GM03348 (cell line): ENCODE measurements around the gene C12orf43.

ENCODE experiments used
- DNase-seq: peaks from one replicate; pipeline ENCODE4 v3.0.0; 2012; ENCODE audit warnings: low spot score

C12orf43 gene

DNA sequence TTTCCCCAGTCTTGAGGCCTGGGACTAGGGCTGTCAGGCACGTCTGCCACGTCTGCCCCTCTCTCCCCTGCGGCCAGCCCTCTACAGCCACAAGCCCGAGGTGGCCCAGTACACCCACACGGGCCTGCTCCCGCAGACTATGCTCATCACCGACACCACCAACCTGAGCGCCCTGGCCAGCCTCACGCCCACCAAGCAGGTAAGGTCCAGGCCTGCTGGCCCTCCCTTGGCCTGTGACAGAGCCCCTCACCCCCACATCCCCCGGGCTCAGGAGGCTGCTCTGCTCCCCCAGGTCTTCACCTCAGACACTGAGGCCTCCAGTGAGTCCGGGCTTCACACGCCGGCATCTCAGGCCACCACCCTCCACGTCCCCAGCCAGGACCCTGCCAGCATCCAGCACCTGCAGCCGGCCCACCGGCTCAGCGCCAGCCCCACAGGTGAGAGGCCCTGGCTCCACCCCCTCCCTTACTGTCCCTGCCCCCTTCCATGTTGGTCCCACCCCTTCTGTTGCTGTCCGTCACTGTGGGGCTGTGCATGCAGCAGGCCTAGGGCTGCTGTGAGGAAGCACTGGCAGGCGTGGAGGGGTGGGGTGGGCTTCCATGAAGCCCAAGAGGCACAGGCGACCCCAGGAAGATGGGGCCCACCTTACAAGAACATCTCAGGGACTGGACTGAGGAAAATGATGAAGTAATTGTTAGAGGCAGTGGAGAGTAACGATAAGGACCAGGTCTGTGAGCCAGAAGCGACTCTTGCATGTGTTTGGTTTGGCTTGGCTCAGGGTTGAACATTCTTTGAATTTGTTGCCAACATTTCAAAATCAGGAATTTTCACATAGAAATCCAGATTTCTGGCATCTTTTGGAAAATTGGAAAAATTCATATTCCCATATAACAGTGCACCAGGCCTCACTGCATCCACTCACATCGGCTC lies 16.8 kb downstream of the C12orf43 start:
- peak; percentile 63 for DNase-seq

DNA sequence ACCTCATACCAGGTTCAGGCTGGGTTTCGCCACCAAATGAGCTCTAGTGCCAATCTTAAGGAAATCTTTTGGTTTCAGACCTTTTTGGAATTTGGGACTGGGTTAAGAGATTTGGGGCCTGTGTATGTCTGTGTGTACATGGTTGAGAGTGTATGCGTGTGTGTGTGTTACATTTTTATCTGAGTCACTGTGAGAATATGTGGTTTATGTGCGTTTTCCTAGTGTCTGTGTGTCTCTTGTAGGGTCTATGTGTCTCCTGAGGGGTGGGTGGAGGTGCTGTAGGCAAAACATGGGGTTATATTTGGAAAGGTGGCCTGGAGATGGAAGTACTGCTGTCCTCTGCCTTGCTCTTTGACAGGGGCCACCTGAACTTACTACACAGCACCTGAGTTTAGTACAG lies 17.9 kb downstream of the C12orf43 start:
- DNase-seq, result no peak

DNA sequence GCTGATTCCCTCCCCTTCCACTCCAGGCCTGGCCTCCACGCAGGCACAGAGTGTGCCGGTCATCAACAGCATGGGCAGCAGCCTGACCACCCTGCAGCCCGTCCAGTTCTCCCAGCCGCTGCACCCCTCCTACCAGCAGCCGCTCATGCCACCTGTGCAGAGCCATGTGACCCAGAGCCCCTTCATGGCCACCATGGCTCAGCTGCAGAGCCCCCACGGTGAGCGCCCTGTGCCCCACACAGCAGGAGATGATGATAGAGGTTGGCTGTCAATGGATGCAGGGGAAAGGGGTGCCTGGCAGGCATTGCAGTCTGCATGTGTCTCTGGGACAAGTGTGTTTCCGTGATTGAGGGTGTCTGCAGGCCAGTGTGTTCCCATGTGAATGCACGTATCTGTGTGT lies 18.8 kb downstream of the C12orf43 start:
- DNase-seq, result no peak

DNA sequence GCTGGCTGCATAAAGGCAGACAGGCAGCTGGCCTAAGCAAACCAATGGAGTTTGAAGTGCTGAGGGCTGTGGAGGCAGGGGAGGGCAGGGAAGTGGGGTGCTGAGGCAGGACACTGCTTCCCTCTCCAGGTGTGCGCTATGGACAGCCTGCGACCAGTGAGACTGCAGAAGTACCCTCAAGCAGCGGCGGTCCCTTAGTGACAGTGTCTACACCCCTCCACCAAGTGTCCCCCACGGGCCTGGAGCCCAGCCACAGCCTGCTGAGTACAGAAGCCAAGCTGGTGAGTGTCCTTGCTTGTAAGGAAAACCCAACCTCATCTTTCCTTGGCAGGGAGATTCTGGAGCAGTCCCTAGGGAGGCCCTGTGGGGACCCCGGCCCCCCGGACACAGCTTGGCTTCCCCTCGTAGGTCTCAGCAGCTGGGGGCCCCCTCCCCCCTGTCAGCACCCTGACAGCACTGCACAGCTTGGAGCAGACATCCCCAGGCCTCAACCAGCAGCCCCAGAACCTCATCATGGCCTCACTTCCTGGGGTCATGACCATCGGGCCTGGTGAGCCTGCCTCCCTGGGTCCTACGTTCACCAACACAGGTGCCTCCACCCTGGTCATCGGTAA lies 20.0 kb downstream of the C12orf43 start:
- DNase-seq, result no peak

DNA sequence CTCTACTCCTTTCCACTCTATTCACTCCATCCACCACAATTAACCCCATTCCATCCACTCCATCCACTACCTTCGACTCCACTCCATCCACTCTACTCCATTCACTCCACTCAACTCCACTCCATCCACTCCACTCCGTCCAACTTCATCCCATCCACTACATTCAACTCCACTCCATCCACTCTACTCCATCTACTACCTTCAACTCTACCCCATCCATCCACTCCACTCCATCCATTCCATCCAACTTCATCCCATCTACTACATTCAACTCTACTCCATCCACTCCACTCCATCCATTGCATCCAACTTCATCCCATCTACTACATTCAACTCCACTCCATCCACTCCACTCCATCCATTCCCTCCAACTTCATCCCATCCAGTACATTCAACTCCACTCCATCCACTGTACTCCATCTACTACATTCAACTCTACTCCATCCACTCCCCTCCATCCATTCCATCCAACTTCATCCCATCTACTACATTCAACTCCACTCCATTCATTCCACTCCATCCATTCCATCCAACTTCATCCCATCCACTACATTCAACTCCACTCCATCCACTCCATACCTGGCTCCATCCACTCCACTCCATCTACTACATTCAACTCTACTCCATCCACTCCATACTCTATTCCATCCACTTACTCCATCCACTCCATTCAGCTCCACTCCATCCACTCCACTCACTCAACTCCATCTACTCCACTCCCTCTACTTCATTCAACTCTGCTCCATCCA lies 21.5 kb downstream of the C12orf43 start:
- no peak for DNase-seq

DNA sequence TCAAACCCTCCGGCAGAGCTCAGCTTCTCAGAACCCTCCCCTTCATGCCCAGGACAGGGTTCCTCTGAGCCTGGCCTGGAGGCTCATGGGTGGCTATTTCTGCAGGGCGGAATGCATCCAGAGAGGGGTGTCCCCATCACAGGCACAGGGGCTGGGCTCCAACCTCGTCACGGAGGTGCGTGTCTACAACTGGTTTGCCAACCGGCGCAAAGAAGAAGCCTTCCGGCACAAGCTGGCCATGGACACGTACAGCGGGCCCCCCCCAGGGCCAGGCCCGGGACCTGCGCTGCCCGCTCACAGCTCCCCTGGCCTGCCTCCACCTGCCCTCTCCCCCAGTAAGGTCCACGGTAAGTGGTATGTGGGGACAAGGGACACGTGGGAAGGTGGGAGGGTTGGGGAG lies 22.2 kb downstream of the C12orf43 start:
- DNase-seq, result no peak

DNA sequence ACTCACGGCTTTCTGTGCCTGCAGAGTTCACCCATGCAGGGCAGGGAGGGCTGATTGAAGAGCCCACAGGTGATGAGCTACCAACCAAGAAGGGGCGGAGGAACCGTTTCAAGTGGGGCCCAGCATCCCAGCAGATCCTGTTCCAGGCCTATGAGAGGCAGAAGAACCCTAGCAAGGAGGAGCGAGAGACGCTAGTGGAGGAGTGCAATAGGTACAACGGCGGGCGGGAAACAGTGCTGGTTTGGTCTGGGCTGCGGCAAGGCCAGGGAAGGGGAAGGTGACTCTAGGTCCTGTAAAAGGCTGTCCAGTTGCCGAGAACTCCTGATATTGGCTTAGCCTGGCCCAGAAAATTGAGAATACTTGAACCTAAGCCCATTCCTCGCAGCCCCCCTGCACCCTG lies 22.8 kb downstream of the C12orf43 start:
- DNase-seq, result no peak

DNA sequence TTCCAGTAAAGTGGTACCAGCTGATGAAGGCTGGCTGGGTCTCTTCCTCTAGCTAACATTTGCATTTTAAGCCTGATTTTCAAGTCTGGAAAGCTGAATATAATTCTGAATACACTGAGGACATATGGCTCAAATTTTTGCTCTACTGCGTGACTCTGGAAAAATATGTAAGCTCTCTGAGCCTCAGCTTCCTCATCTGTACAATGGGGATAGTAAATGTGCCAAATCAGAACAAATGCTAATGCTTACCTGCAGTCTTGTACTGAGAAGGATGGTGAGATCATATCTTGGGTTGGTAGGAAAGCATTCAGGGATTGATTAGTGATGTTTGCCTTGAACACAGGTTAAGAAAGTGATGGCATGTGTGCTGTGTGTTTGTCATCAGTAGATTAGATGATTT lies 23.3 kb downstream of the C12orf43 start:
- no peak for DNase-seq

DNA sequence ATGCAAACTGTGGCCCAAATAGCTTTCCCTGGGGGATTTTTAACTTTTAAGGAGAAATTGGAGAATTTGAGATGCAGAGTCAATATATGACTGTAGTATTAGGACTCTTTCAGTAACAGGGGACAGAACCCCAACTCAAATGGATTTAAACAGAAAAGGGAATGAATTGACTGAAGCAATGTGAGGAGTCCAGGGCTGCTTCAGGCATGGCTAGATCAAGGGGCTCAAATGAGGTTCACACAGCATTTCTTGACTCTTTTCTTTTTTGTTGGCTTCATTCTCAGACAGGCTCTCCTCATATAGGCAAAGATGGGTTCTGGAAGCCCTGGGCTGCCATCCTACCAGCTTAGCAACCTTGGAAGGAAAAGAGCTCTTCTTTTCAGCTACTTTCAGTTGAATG lies 24.3 kb downstream of the C12orf43 start:
- no peak for DNase-seq

DNA sequence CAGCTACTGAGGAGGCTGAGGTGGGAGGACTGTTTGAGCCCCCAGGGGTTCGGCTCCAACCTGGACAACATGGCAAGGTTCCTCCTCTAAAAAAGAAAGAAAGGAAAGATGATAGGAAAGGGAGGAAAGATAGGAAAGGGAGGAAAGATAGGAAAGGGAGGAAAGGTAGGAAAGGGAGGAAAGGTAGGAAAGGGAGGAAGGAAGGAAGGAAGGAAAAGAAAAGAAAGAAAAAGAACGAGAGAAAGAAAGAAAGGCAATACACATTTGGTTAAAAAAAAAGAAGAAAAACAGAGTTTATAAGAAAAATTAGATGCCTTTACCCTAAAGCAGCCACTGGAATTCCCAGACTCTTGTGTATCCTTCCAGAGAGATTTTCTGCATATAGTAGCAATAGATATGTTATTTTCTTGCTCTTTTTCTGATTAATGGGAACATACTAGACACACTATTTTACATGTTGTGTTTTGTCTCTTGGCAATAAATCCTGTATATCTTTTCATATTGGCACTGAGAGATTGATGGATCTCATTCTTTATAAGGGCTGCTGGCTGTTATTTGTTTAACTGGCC lies 25.7 kb downstream of the C12orf43 start:
- DNase-seq, result no peak

DNA sequence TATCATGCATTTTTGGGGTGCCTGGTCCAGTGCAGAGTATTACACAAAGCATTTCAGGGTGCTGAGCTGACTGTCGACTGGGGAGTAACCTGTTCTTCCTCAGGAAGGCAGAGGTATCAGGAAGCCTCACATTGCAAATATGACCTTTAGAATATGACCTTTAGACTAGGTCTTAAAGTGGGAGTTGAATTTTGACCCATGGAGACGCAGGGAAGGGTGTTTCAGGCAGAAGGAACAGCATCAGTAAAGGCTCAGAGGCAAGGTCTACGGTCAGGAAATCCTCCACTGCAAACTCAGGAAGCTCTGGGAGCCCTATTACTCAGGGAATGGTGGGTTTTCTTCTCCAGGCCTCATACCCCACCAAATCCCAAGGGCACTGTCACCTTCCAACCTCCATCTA lies 26.6 kb downstream of the C12orf43 start:
- no peak for DNase-seq

DNA sequence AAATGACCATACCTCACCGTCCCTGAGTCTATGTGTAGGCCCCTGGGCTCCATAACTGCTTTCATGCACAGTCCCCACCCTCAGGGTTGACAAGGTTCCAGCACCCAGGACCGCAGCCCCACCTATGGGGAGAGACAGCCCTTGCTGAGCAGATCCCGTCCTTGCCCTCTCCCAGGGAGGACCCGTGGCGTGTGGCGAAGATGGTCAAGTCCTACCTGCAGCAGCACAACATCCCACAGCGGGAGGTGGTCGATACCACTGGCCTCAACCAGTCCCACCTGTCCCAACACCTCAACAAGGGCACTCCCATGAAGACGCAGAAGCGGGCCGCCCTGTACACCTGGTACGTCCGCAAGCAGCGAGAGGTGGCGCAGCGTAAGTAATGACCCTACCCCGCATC lies 27.6 kb downstream of the C12orf43 start:
- DNase-seq, result no peak

DNA sequence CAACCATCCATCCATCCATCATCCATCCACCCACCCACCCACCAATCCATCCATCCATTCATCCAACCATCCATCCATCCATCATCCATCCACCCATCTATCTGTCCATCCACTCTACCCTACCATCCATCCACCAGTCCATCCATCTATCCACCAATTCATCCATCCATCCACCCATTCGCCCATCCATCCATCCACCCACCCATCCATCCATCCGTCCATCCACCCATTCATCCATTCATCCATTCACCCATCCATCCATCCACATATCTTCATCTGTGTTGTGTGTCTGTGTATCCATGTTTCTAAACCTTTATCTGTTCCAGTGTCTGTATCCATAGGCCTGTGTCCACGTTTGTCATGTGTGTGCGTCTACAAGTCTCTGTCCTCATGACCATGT lies 28.1 kb downstream of the C12orf43 start:
- DNase-seq, result no peak

DNA sequence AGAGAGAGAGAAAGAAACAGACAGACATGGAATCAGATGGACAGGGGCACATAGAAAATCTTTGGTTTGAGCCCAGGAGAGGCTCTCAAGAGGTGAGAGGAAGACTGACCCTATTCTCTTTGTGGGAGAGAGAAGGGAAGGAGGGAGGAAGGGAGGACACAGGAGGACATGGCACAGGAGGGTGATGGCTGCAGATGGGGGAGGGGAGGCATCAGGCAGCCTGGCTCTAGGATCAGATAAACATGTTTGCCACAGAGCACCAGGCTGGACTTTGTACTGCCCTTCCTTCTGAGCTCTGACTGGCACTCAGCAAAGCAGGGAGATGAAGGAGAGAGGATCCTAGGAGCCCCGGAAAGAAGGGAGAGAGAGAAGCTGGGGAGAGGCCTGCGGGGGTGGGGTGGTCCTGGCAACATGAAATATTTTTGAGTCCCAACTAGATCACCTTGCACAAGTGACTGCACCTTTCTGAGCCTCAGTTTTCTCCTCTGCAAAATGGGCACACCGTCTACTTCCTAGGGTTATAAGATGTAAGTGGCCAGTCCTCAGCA lies 31.9 kb downstream of the C12orf43 start:
- DNase-seq, result no peak

DNA sequence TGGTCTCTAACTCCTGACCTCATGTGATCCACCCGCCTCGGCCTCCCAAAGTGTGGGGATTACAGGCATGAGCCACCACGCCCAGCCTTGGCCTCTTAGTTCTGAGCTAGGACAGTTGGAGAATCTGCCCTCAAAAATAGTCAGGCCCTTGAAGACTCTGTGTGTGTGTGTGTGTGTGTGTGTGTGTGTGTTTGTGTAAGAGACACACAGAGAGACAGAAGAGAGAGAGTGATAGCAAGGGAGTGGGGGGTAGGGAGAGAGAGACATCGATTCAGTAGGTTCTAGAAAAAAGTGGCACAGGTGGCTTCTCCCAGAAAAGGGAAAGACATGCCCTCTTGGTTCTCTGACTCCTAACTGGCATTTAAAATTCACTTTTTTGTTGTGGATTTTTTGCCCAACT lies 32.5 kb downstream of the C12orf43 start:
- no peak for DNase-seq

DNA sequence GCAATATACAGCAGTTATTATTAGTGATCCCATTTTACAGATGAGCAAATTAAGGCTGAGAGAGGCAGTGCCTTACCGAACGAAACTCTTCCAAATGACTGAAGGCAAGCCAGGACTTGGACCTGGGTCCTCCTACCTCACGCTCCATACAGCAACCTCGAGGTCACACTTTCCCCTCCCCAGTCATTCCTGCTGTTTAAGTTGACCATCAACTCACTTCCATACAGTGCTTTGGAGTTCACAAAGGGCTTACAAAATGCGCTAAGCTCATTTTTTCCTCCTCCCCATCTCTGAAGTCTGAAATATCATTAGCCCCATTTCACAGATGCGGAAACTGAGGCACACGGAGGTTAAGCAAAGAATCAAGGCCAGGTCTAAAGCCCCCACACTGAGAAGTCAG lies 33.6 kb downstream of the C12orf43 start:
- no peak for DNase-seq

DNA sequence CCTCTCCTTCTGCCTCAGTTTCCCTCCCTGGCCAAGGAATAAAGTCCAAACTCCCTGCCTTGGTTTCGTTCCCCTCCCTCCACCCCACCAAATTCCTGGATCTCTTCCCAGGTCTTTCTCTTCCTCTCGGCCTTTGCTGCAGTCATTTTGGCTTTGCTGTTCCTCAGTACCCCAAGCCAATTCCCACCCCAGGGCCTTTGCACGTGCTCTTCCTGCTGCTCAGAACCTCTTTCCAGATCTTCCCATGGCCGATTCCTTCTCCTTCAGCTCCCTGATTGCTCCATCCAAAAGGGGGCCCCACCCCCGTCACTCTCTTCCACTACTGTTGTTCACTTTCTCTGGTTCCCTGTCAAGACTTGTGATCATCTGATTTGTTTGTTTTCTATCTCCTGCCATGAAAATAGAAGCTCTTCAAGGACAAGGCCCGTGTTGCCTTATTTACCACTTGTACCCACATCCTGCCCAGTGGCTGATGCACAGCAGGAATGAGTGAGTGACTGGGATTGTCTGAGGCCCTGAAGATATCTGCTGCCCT lies 34.8 kb downstream of the C12orf43 start:
- no peak for DNase-seq

DNA sequence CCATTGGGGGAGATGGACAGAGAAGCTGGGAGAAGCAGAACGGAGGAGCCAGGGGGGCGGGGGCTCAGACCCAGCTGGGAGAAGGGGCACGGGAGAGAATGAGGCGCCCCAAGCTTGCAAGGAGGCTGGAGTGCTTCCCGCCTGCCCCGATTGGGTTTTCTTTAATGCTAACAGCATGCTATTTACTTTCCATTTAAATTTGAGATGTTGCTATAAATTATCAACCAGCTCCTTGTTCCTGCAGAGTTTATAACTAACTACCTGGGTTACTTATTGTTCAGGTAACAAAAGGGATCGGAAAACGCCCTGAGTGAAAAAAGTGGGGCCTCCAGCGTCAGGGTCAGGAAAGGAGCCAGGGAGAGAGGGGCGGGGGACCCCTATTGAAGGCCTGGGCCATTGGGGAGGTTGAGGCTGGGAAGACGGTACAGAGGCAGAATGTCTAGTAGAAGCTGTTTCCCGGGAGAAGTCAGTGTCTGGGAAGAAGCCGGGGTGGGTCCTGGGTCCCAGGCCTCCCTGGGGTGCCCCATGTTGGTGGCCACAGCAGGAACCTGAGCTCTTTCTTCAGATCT lies 35.4 kb downstream of the C12orf43 start:
- no peak for DNase-seq

DNA sequence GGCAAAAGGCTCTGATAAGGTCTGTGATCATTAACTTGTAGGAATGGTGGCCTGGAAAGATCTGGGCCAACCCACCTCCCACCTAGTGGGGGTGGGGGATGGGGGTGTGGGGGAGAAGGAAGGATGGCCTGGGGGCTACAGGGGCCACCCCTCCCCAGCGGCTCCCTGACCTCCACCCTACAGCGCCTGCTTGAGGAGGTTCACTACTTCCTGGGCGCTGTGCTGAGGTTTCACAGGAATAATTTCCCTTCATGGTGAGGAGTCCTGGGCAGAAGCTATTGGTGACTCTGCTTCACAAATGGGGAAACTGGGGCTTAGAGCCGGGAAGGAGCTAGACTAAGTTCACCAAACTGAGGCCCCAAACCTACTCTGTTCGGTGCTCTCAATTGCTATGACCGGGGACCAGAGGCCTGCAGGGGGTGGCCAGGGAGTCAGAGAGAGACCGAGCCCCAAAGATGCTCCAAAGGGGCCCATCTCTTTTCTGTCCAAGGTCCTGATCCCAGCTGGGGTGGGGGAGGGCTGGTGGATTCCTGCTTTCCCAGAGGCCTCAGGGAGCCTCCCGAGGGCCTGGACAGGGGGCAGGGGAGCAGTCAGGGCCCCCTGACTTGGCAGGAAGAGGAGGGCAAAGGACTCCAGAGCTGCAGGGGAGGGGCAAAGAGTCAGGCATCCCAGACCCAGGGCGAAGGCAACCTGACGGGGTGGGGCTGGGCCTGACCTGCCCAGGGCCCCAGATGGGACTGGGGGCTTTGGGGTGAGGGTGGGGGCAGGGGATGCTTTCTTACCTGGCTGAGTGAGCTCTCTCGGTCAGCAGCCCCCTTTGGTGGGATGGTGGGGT lies 36.2 kb downstream of the C12orf43 start:
- DNase-seq, result no peak

DNA sequence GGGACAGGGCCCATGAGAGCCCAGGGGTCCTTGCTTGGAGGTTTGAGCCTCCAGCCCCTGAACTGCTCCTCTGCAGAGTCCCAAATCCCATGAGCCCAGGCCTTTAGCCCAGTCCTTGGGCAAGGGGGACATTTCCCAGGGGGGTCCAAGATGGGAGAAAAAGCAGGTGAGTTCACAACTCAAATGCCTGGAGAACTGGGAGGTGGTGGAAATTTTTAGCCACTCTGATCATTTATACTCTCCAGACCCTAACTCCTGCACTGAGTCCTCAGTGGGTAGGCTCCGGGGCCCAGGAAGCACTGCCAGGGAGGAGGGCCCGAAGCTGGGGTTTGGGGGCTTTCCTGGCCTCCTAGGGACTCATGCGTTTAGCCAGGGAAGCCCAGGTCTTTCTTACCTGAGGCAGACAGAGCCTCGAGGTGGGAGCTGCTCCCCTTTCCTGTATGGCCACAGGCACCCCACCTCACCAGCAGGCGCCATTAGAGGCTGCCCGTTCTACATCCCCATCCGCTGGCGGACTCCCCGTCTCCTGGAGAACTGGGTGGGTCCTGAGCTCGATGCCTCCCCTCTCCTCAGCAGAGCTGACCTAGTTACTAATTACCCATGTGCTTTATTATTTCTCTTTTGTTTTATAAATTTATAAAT lies 36.9 kb downstream of the C12orf43 start:
- no peak for DNase-seq
